Activated CD8-positive, alpha-beta T cell treated with anti-CD3 and anti-CD28 coated beads for 36 hours (primary cell): Measurements from ENCODE around the gene PHEX. TPM values are rescaled to one million over a fixed set of nuclear protein-coding genes. Genes with fewer than 3 reads are reported as not detected.
"Not testable (repeated sequence)": the region's sequence is repeated elsewhere in the genome, so short reads cannot be mapped to it uniquely, and the experiment has no call there.

ENCODE experiments used
- ATAC-seq: fragments of 200-7000 bp; cut with Tn5 transposase; one replicate; pipeline ENCODE4 v1.10.0; 2021; ENCODE audit warnings: mild to moderate bottlenecking, moderate library complexity
- CTCF ChIA-PET: fragments of 350-600 bp; sonication (Branson Sonifier 250); formaldehyde crosslinking; loops from one replicate; lab custom pipeline; 2021; ENCODE audit warnings: antibody characterized with exemption; lab: Charles Lee
- POLR2A ChIA-PET: fragments of 350-600 bp; sonication (Branson Sonifier 250); formaldehyde crosslinking; loops from one replicate; lab custom pipeline; 2021; ENCODE audit warnings: antibody characterized with exemption; lab: Charles Lee
- DNase-seq: peaks from one replicate; pipeline ENCODE4 v3.0.0-alpha.2; 2020
- H3K27ac Mint-ChIP-seq: one replicate; pipeline ENCODE4 v1.8.0; 2021; ENCODE audit warnings: mild to moderate bottlenecking, mixed read lengths
- H3K27me3 Mint-ChIP-seq: one replicate; pipeline ENCODE4 v1.8.0; 2021; ENCODE audit warnings: mixed read lengths
- H3K36me3 Mint-ChIP-seq: one replicate; pipeline ENCODE4 v1.8.0; 2021; ENCODE audit warnings: low read depth, mixed read lengths
- H3K4me1 Mint-ChIP-seq: one replicate; pipeline ENCODE4 v1.8.0; 2021; ENCODE audit warnings: low read depth, mixed read lengths
- H3K4me3 Mint-ChIP-seq: one replicate; pipeline ENCODE4 v1.8.0; 2021; ENCODE audit warnings: mild to moderate bottlenecking, moderate library complexity, mixed read lengths
- H3K9me3 Mint-ChIP-seq: one replicate; pipeline ENCODE4 v1.8.0; 2021; ENCODE audit warnings: mixed read lengths
- CTCF ChIP-seq: fragments of 200-600 bp; IDR thresholded peaks from one replicate; pipeline ENCODE4 v1.8.0; 2022; ENCODE audit warnings: antibody characterized with exemption, mild to moderate bottlenecking
- intact Hi-C: fragments of 100-400 bp; cut with micrococcal nuclease; formaldehyde crosslinking; loops from one replicate; pipeline ENCODE4 v1.10.0; 2022
- total RNA-seq, 2 experiments: library from RNA; stranded (reverse); gene quantifications; one replicate each; pipeline ENCODE4 v1.2.3, GENCODE V29; 2021

PHEX gene
- total RNA-seq, 2 experiments from 2014 or later, result 22.7 to 25.2 TPM

GRCh38 chrX:22268706-22269105, 236.6 kb downstream of the PHEX start:
- no peak for TF ChIP-seq CTCF
- Mint-ChIP-seq H3K9me3 (no peaks in the 10 kb centered on the region), H3K4me3 (no peak overlapping the region), H3K4me1 (no peaks in the 10 kb centered on the region), H3K27ac (no peak overlapping the region), H3K36me3 (no peaks in the 10 kb centered on the region), H3K27me3 (no peaks in the 10 kb centered on the region)
- intact Hi-C loops, result no loop called here
- ATAC-seq (no peak), DNase-seq (no peak)
- POLR2A ChIA-PET, result no interaction called here
- CTCF ChIA-PET, result no interaction called here

GRCh38 chrX:22272613-22273012, 240.5 kb downstream of the PHEX start, which contains the start of gene CBLL2:
TSS of gene CBLL2 (plus strand) at chrX:22272913. CDS start at chrX:22272992, 79 bp downstream.
- no peak for ATAC-seq
- Mint-ChIP-seq H3K9me3 (no peaks in the 10 kb centered on the region), H3K4me1 (no peaks in the 10 kb centered on the region), H3K27ac (no peak within 1 kb of the TSS), H3K27me3 (no peaks in the 10 kb centered on the region), H3K36me3 (no peaks in the 10 kb centered on the region), H3K4me3 (no peak within 1 kb of the TSS)
- TF ChIP-seq CTCF, result no peak
- no peak for DNase-seq
- ChIA-PET POLR2A (no interaction called here), CTCF (no interaction called here)
- intact Hi-C loops, result no loop called here

- H3K36me3 Mint-ChIP-seq, result no peaks in the 10 kb centered on the region
- H3K4me1 Mint-ChIP-seq, result no peaks in the 10 kb centered on the region
- ChIA-PET CTCF (no interaction called here), POLR2A (no interaction called here)
- no peaks in the 10 kb centered on the region for H3K27me3 Mint-ChIP-seq
- no peak overlapping the region for H3K4me3 Mint-ChIP-seq
- no peak for TF ChIP-seq CTCF
- ATAC-seq (no peak), DNase-seq (no peak)
- no peak overlapping the region for H3K27ac Mint-ChIP-seq
- no peaks in the 10 kb centered on the region for H3K9me3 Mint-ChIP-seq
- intact Hi-C loops, result no loop called here
Observed at GRCh38 chrX:22273714-22274317, 241.7 kb downstream of the PHEX start.

GRCh38 chrX:22276781-22277180, 244.7 kb downstream of the PHEX start:
- Mint-ChIP-seq H3K4me3 (no peak overlapping the region), H3K4me1 (no peaks in the 10 kb centered on the region), H3K36me3 (no peaks in the 10 kb centered on the region), H3K27me3 (no peaks in the 10 kb centered on the region), H3K27ac (no peak overlapping the region), H3K9me3 (no peaks in the 10 kb centered on the region)
- ChIA-PET CTCF (no interaction called here), POLR2A (no interaction called here)
- TF ChIP-seq CTCF, result no peak
- intact Hi-C loops, result no loop called here
- no peak for DNase-seq
- ATAC-seq, result no peak

GRCh38 chrX:22278375-22278774, 246.2 kb downstream of the PHEX start:
- Mint-ChIP-seq H3K27me3 (no peaks in the 10 kb centered on the region), H3K36me3 (no peaks in the 10 kb centered on the region), H3K9me3 (no peaks in the 10 kb centered on the region), H3K27ac (no peak overlapping the region), H3K4me3 (no peak overlapping the region), H3K4me1 (no peaks in the 10 kb centered on the region)
- ChIA-PET CTCF (no interaction called here), POLR2A (no interaction called here)
- no peak for TF ChIP-seq CTCF
- no peak for ATAC-seq
- intact Hi-C loops, result no loop called here
- DNase-seq, result no peak

- H3K4me1 Mint-ChIP-seq, DNase-seq, CTCF ChIA-PET, ATAC-seq, H3K9me3 Mint-ChIP-seq, H3K36me3 Mint-ChIP-seq, POLR2A ChIA-PET, H3K27ac Mint-ChIP-seq, intact Hi-C loops, H3K27me3 Mint-ChIP-seq, H3K4me3 Mint-ChIP-seq: not testable (repeated sequence)
Observed at GRCh38 chrX:22289209-22289608, 257.1 kb downstream of the PHEX start.
